Fibroblast of lung (primary cell): ENCODE results near the gene SPARC. TPM values are rescaled to one million over a fixed set of nuclear protein-coding genes. Genes with fewer than 3 reads are reported as not detected.
A peak's percentile ranks its signal among the peaks of the same experiment; 100 is the strongest.

Source experiments
- DNase-seq, 2 donors: peaks; one replicate each; pipeline versions ENCODE4 v3.0.0 to v3.0.0-alpha.2; 2010; ENCODE audit warnings: low read depth in 2 of 2
- H2AFZ ChIP-seq: 2 replicates; pipeline ENCODE4 v1.5.1; 2012; ENCODE audit warnings: low read length, control low read depth, inconsistent platforms
- H3K27ac ChIP-seq: 2 replicates; pipeline ENCODE4 v1.5.1; 2011; ENCODE audit warnings: low read length, control low read depth; ENCODE audit not compliant: insufficient read depth
- H3K27me3 ChIP-seq: 2 replicates; pipeline ENCODE4 v1.5.1; 2011; ENCODE audit warnings: mild to moderate bottlenecking, low read length; ENCODE audit not compliant: control insufficient read depth, insufficient read depth
- H3K36me3 ChIP-seq: 2 replicates; pipeline ENCODE4 v1.5.1; 2011; ENCODE audit warnings: low read length; ENCODE audit not compliant: control insufficient read depth, insufficient read depth
- H3K4me1 ChIP-seq: 2 replicates; pipeline ENCODE4 v1.5.1; 2011; ENCODE audit warnings: low read length; ENCODE audit not compliant: control insufficient read depth, insufficient read depth; ENCODE audit errors: extremely low read depth
- H3K4me2 ChIP-seq: 2 replicates; pipeline ENCODE4 v1.5.1; 2011; ENCODE audit warnings: low read length, control low read depth; ENCODE audit not compliant: insufficient read depth; ENCODE audit errors: extremely low read depth
- H3K4me3 ChIP-seq, 4 experiments: fragments of 200-600 bp in 1 of 4; sonication (generic) in 1 of 4; replicated peaks in 1 of 4; 2 replicates each; pipeline ENCODE4 v1.5.1; 2011 to 2016; ENCODE audit warnings: low read length in 4 of 4, low read depth in 3 of 4, mild to moderate bottlenecking in 3 of 4, control low read depth in 2 of 4, inconsistent platforms in 1 of 4, mixed read lengths in 1 of 4; ENCODE audit not compliant: insufficient read depth in 1 of 4; ENCODE audit errors: control extremely low read depth in 1 of 4
- H3K79me2 ChIP-seq: 2 replicates; pipeline ENCODE4 v1.5.1; 2012; ENCODE audit warnings: mild to moderate bottlenecking, low read length, inconsistent platforms; ENCODE audit not compliant: control insufficient read depth, insufficient read depth
- H3K9ac ChIP-seq: 2 replicates; pipeline ENCODE4 v1.5.1; 2011; ENCODE audit warnings: mild to moderate bottlenecking, low read length, control low read depth; ENCODE audit not compliant: insufficient read depth
- H3K9me3 ChIP-seq: 2 replicates; pipeline ENCODE4 v1.5.1; 2012; ENCODE audit warnings: low read depth, low read length; ENCODE audit not compliant: control insufficient read depth, insufficient read depth
- H4K20me1 ChIP-seq: 2 replicates; pipeline ENCODE4 v1.5.1; 2011; ENCODE audit warnings: low read length; ENCODE audit not compliant: control insufficient read depth, insufficient read depth; ENCODE audit errors: extremely low read depth
- CTCF ChIP-seq, 2 donors: IDR thresholded peaks in 1 of 2; conservative IDR thresholded peaks in 1 of 2; 1 replicate in 1 of 2; 2 replicates in 1 of 2; pipeline ENCODE4 v1.5.1; 2011 to 2012; ENCODE audit warnings: low read length in 2 of 2, control low read depth in 1 of 2, inconsistent platforms in 1 of 2, low read depth in 1 of 2, mild to moderate bottlenecking in 1 of 2
- EZH2 ChIP-seq: IDR thresholded peaks from 2 replicates; pipeline ENCODE4 v1.5.1; 2012; ENCODE audit warnings: low read length, control low read depth, mild to moderate bottlenecking; ENCODE audit errors: missing control alignments
- polyA plus RNA-seq, 2 donors: library from polyadenylated mRNA; depleted of rRNA in 1 of 2; stranded (reverse) in 1 of 2; unstranded in 1 of 2; fragments of >200 nt; gene quantifications; 2 replicates each; pipeline ENCODE4 v1.2.1, GENCODE V29; 2011 to 2012; ENCODE audit warnings: missing spikeins in 1 of 2
- total RNA-seq: library from RNA; depleted of rRNA; stranded (reverse); fragments of >200 nt; gene quantifications from 2 replicates; pipeline ENCODE4 v1.2.1, GENCODE V29; 2014

SPARC gene
- total and polyA plus RNA-seq, 2 donors (not counting 1 experiment from before 2014, with no cell fraction given): 408 to 6,513 TPM

DNA sequence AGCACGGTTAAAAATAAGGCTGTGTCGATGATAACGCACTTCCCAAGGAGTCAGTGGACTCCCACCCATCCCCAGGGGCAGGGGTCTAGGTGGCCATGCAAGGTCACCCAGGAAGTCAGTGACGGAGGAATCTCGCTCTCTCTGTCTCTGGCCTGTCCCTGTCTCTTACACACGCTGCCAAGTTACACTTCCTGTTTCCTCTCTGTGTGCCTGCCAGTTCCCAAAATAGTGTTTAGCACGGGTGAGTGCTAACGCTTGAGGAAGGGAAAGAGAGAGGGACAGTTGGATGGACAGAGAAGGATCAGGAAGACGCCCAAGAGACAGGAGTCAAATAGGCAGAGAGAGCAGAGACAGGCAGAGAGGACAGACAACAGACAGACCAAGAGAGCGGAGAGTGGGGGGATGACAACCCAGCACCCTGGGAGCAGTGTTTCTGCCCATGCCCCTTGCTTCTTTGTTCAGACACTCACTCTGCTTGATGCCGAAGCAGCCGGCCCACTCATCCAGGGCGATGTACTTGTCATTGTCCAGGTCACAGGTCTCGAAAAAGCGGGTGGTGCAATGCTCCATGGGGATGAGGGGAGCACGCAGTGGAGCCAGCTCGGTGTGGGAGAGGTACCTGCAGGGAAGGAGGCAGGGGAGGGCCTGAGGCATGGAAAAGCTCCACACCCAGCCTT is 23.0 kb downstream of the SPARC start:
- peaks cover 1% of the 10 kb centered on the region for H4K20me1 ChIP-seq
- peaks cover 59% of the 10 kb centered on the region for H3K4me1 ChIP-seq
- no peak overlapping the region for H3K4me2 ChIP-seq
- no peak overlapping the region for H2AFZ ChIP-seq
- H3K79me2 ChIP-seq: peaks cover 16% of the 10 kb centered on the region
- no peak overlapping the region for H3K4me3 ChIP-seq
- DNase-seq: peak in 1 of 2 donors; percentile 12
- no peaks in the 10 kb centered on the region for H3K27me3 ChIP-seq
- H3K9me3 ChIP-seq: no peaks in the 10 kb centered on the region
- H3K27ac ChIP-seq: peak overlapping the region; percentile 82
- peak overlapping the region; percentile 41 for H3K9ac ChIP-seq
- no peak for TF ChIP-seq CTCF (conservative IDR thresholded peaks at IDR 0.05 in 1 of 2, IDR thresholded peaks at IDR 0.05 in 1 of 2; ENCODE audit: low read depth in 1 of 2, low read length in 2 of 2)
- peaks cover 44% of the 10 kb centered on the region for H3K36me3 ChIP-seq

GRCh38 chr5:151662805-151663204 is 23.9 kb downstream of the SPARC start:
- H2AFZ ChIP-seq: no peak overlapping the region
- H4K20me1 ChIP-seq: peaks cover 1% of the 10 kb centered on the region
- H3K4me1 ChIP-seq: peaks cover 55% of the 10 kb centered on the region
- H3K9ac ChIP-seq: no peak overlapping the region
- no peaks in the 10 kb centered on the region for H3K27me3 ChIP-seq
- DNase-seq: no peak
- peaks cover 10% of the 10 kb centered on the region for H3K79me2 ChIP-seq
- no peak overlapping the region for H3K4me3 ChIP-seq
- no peaks in the 10 kb centered on the region for H3K9me3 ChIP-seq
- H3K27ac ChIP-seq: peak overlapping the region; percentile 82
- H3K4me2 ChIP-seq: no peak overlapping the region
- TF ChIP-seq CTCF (conservative IDR thresholded peaks at IDR 0.05 in 1 of 2, IDR thresholded peaks at IDR 0.05 in 1 of 2; ENCODE audit: low read depth in 1 of 2, low read length in 2 of 2): no peak
- no peak for TF ChIP-seq EZH2
- peaks cover 39% of the 10 kb centered on the region for H3K36me3 ChIP-seq

- peak in 1 of 2 donors; percentile 10 for DNase-seq
- H4K20me1 ChIP-seq: peaks cover 1% of the 10 kb centered on the region
- H3K36me3 ChIP-seq: peaks cover 32% of the 10 kb centered on the region
- no peak overlapping the region for H3K4me3 ChIP-seq
- H3K27me3 ChIP-seq: no peaks in the 10 kb centered on the region
- no peaks in the 10 kb centered on the region for H3K9me3 ChIP-seq
- peaks cover 51% of the 10 kb centered on the region for H3K4me1 ChIP-seq
- no peak overlapping the region for H3K9ac ChIP-seq
- H3K27ac ChIP-seq: peak overlapping the region; percentile 82
- peaks cover 5% of the 10 kb centered on the region for H3K79me2 ChIP-seq
- H3K4me2 ChIP-seq: no peak overlapping the region
- TF ChIP-seq CTCF (conservative IDR thresholded peaks at IDR 0.05 in 1 of 2, IDR thresholded peaks at IDR 0.05 in 1 of 2; ENCODE audit: low read depth in 1 of 2, low read length in 2 of 2) (no peak), EZH2 (no peak)
- no peak overlapping the region for H2AFZ ChIP-seq
Observed at GRCh38 chr5:151661968-151662732, 24.6 kb downstream of the SPARC start.
